Astrocyte of the cerebellum (primary cell): ENCODE results near the gene GIMAP8.
"Not testable (repeated sequence)": the region's sequence is repeated elsewhere in the genome, so short reads cannot be mapped to it uniquely, and the experiment has no call there.

Experiments
- DNase-seq: peaks from one replicate; pipeline ENCODE4 v3.0.0-alpha.2; 2011; ENCODE audit warnings: low read depth
- H3K4me3 ChIP-seq: 2 replicates; pipeline ENCODE4 v1.5.1; 2011; ENCODE audit warnings: mild to moderate bottlenecking, low read depth, low read length, moderate library complexity
- CTCF ChIP-seq: IDR thresholded peaks from 2 replicates; pipeline ENCODE4 v1.5.1; 2012; ENCODE audit warnings: low read length, low read depth, moderate library complexity, mild to moderate bottlenecking; ENCODE audit errors: missing control alignments
- in situ Hi-C: cut with HindIII; loops from 2 replicates; pipeline ENCODE4 v1.10.0; 2017; ENCODE audit warnings: low sequenced_read_pairs

GIMAP8 gene

GRCh38 chr7:150513758-150514157, 63.3 kb downstream of the GIMAP8 start:
- in situ Hi-C loops: no loop called here
- DNase-seq: no peak
- no peak overlapping the region for H3K4me3 ChIP-seq
- TF ChIP-seq CTCF: no peak

DNA sequence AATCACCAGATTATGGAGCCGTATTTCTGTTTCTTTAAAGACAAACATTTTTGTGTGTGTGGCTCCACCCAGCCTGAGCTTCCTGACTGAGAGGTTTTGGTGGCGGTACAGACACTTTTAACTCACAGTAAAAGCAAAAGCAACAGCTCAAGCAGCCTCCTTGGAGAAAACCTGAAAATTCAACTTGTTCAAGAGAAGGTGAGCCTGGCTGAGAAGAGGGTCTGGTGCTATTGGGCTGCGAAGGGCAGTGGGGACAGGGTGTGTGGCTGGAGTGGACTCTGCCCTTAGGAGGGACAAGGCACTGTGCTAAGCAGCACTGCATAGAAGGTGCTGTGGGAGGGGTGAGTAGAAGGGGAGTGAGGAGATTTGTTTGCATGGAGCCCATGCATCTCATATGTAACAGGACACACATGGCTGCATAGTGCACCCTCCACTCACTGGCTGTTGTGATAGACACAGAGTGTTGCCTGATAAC, 64.4 kb downstream of the GIMAP8 start, which contains the start of gene GIMAP7:
GIMAP7 (plus strand) TSS at position 125 of the 475 bp plus-strand sequence. CDS start 5,103 bp downstream, outside the sequence.
- in situ Hi-C loops: no loop called here
- no peak for TF ChIP-seq CTCF
- no peak for DNase-seq
- H3K4me3 ChIP-seq: no peak within 1 kb of the TSS

DNA sequence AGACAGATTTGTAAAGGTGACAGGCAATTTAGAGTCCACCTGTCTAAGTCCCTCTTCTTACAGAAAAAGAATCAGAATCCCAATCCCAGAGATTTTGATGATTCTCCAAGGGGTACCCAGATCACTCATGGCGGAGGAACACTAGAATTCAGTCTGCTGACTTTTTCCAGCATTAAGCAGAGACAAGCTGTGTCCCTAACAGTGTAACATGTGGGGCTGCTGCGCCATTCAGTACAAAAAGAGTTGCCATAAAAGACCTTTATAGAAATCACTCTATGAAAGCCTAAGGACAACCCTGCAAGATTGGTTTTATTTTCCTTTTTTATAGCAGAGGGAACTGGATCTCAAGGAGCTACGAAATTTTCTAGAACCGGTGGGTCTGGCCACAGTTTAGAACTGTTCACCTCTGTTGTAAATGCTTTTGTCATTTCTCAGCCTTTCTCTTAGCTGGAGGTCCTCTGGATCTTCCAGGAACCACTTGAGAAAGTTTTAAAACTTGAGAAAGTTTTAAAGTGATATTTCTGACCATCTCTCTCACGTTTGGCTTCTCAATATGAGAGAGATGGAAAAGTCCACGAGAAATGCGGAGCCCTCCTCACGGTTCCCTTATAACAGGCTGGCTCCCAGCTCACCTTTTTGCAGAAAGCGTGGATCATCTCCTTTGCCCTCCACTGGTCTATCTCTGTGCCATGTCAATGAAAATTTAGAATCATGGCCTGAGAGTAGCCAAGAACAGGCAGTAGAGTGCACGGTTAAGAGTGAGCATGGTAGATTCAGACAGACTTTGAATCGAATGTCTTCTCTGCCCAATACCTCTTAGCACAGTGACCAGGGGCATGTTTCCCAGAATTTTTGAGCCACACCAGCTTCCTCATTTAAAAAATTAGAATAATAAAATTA, 65.1 kb downstream of the GIMAP8 start:
- no peak overlapping the region for H3K4me3 ChIP-seq
- TF ChIP-seq CTCF: no peak
- DNase-seq: no peak
- in situ Hi-C loops: no loop called here

DNA sequence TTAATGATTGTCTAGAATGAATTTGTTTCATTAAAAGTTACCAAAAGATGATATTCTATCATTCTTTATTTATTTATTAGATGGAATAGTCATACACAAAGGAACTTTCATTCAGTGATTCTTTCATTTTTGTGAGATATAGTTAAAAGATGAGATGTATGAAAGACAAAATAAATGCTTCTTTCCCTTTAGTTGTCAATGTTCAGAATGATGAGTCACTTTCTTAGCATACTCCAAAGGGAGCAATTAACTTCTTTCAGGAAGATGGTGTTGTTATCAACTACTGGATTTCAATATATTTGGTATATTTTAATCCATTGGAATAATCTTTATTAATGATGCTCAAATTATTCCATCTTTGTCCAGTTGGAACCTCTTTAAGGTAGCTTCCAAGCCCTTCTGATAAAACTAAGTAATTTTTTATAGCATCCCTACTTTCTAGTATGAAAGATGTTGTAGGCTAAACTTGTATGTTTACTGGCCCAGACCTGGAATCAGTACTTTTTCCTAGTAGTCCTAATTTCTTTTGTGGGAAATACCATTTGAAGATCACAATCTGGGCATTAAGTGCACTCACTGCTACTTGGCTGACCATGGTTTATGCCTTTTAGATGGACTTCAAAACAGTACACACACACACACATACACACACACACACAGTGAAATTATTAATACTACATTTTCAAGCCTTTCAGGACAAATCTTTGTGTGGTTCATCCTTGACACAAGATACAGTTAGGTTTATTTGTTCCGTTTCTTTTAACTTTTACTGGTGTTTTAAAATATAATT, 66.7 kb downstream of the GIMAP8 start:
- H3K4me3 ChIP-seq: no peak overlapping the region
- DNase-seq: no peak
- TF ChIP-seq CTCF: no peak
- in situ Hi-C loops: no loop called here

DNA sequence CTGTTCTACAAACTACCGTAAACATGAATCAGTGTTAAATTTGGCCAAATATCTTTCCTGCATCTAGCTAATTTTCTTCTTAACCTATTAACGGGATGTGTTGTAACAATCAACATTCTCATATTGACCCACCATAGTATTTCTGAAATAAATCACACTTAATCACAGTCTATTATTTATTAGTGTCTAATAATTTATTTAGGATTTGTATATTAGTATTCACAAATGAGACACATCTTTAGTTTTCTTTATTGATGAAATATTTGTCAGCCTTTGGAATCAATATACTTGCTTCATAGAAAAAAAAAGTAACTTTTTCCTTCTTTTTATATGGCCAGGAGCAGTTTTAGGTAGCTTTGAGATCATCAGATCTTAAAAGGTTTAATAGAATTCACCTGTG, 68.9 kb downstream of the GIMAP8 start:
- DNase-seq: no peak
- H3K4me3 ChIP-seq: no peak overlapping the region
- TF ChIP-seq CTCF: no peak
- in situ Hi-C loops: no loop called here

- DNase-seq: no peak
- in situ Hi-C loops: no loop called here
- H3K4me3 ChIP-seq: no peak overlapping the region
- TF ChIP-seq CTCF: no peak
These were observed 69.7 kb downstream of the GIMAP8 start for GRCh38 chr7:150520145-150520544.

DNA sequence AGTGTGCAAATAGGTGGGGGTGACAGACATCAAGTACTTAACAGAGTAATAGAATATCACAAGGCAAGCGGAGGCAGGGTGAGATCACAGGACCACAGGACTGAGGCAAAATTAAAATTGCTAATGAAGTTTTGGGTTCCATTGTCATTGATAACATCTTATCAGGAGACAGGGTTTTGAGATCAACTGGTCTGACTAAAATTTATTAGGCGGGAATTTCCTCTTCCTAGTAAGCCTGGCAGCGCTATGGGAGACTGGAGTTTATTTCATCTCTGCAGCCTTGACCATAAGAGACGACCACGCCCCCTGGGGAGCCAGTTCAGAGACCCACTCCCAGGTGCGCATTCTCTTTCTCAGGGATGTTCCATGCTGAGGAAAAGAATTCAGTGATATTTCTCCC, 72.5 kb downstream of the GIMAP8 start:
- H3K4me3 ChIP-seq, DNase-seq, in situ Hi-C loops: not testable (repeated sequence)
